Mesendoderm (in vitro differentiated cells): ENCODE results near the gene TADA1.

ENCODE experiments used
- DNase-seq: peaks from one replicate; pipeline ENCODE4 v3.0.0; 2013
- H2AK5ac ChIP-seq: 2 replicates; pipeline ENCODE4 v1.6.1; 2013; ENCODE audit warnings: low read length, inconsistent platforms
- H2BK120ac ChIP-seq: 2 replicates; pipeline ENCODE4 v1.6.1; 2013; ENCODE audit warnings: low read depth, mild to moderate bottlenecking, low read length, moderate library complexity, mixed read lengths
- H2BK15ac ChIP-seq: replicated peaks from 2 replicates; pipeline ENCODE4 v1.6.1; 2013; ENCODE audit warnings: low read depth, mild to moderate bottlenecking, moderate library complexity
- H2BK5ac ChIP-seq: 2 replicates; pipeline ENCODE4 v1.6.1; 2013; ENCODE audit warnings: low read length, inconsistent platforms
- H3K18ac ChIP-seq: 2 replicates; pipeline ENCODE4 v1.6.1; 2013; ENCODE audit warnings: mild to moderate bottlenecking, low read length, mixed read lengths
- H3K23ac ChIP-seq: one replicate; pipeline ENCODE4 v1.6.1; 2013; ENCODE audit warnings: low read length
- H3K27ac ChIP-seq: 2 replicates; pipeline ENCODE4 v1.5.1; 2013; ENCODE audit warnings: low read depth, mild to moderate bottlenecking, inconsistent platforms, low read length, moderate library complexity
- H3K27me3 ChIP-seq: 2 replicates; pipeline ENCODE4 v1.6.1; 2013; ENCODE audit warnings: low read length, control low read depth, mild to moderate bottlenecking, inconsistent platforms; ENCODE audit not compliant: insufficient read depth, poor library complexity
- H3K36me3 ChIP-seq: 2 replicates; pipeline ENCODE4 v1.6.1; 2013; ENCODE audit warnings: low read length, inconsistent platforms; ENCODE audit not compliant: control insufficient read depth, insufficient read depth
- H3K4ac ChIP-seq: one replicate; pipeline ENCODE4 v1.6.1; 2013; ENCODE audit warnings: low read depth, mild to moderate bottlenecking, low read length, moderate library complexity
- H3K4me1 ChIP-seq: 2 replicates; pipeline ENCODE4 v1.6.1; 2013; ENCODE audit warnings: low read depth, low read length, inconsistent platforms; ENCODE audit not compliant: control insufficient read depth
- H3K4me2 ChIP-seq: 2 replicates; pipeline ENCODE4 v1.6.1; 2013; ENCODE audit warnings: low read length
- H3K4me3 ChIP-seq: 2 replicates; pipeline ENCODE4 v1.5.1; 2013; ENCODE audit warnings: mild to moderate bottlenecking, low read length
- H3K56ac ChIP-seq: one replicate; pipeline ENCODE4 v1.6.1; 2013; ENCODE audit warnings: low read length
- H3K79me1 ChIP-seq: 2 replicates; pipeline ENCODE4 v1.6.1; 2013; ENCODE audit warnings: low read length, inconsistent platforms
- H3K79me2 ChIP-seq: 2 replicates; pipeline ENCODE4 v1.6.1; 2013; ENCODE audit warnings: mild to moderate bottlenecking, low read length; ENCODE audit not compliant: control insufficient read depth, insufficient read depth
- H3K9ac ChIP-seq: 2 replicates; pipeline ENCODE4 v1.6.1; 2013; ENCODE audit warnings: low read length, inconsistent platforms
- H4K5ac ChIP-seq: one replicate; pipeline ENCODE4 v1.6.1; 2013; ENCODE audit warnings: low read length
- H4K8ac ChIP-seq: one replicate; pipeline ENCODE4 v1.6.1; 2013; ENCODE audit warnings: low read depth, mild to moderate bottlenecking, control low read depth, low read length, moderate library complexity
- WGBS: extraction: QIAGEN DNeasy Blood & Tissue Kit; methylation state at CpG from one replicate; pipeline ENCODE4 v1.1.7; 2013; ENCODE audit warnings: low lambda C conversion rate, missing lambda C conversion rate; ENCODE audit not compliant: insufficient coverage; ENCODE audit errors: extremely low coverage; 5-methylcytosine and 5-hydroxymethylcytosine counted together

The TADA1 gene

DNA sequence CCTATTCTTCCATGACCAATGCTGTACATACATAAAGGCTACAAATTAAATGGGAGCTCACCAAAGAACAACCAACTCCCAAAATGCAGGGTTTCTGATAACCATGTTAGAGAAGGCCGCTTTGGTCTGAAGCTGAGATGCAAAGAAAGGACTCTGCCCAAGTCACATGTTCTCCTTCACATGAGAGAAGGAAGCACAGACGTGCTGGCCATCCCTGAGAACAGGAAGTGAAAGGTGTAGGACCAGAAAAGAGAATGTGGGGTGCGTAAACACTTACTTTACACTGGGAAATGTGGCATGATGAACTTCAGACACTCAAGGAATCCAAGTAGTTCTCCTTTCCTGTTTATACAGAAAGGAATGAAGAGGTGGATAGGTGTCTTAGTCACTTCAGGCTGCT lies 31.7 kb upstream of the TADA1 start:
- WGBS = no CpG with 5 or more reads among the region's 3 CpGs
- Histone ChIP-seq H4K8ac (no peak overlapping the region), H3K4me2 (no peak overlapping the region), H3K79me1 (no peaks in the 10 kb centered on the region), H3K4me1 (no peaks in the 10 kb centered on the region), H3K56ac (no peak overlapping the region), H3K27me3 (no peaks in the 10 kb centered on the region), H2BK15ac (no peak overlapping the region), H3K9ac (no peak overlapping the region), H3K4me3 (no peak overlapping the region), H2BK120ac (no peak overlapping the region), H3K4ac (no peak overlapping the region), H3K23ac (no peak overlapping the region), H3K79me2 (no peaks in the 10 kb centered on the region), H4K5ac (no peak overlapping the region), H3K27ac (no peak overlapping the region), H2AK5ac (no peak overlapping the region), H2BK5ac (no peak overlapping the region), H3K36me3 (no peaks in the 10 kb centered on the region), H3K18ac (no peak overlapping the region)
- no peak for DNase-seq

DNA sequence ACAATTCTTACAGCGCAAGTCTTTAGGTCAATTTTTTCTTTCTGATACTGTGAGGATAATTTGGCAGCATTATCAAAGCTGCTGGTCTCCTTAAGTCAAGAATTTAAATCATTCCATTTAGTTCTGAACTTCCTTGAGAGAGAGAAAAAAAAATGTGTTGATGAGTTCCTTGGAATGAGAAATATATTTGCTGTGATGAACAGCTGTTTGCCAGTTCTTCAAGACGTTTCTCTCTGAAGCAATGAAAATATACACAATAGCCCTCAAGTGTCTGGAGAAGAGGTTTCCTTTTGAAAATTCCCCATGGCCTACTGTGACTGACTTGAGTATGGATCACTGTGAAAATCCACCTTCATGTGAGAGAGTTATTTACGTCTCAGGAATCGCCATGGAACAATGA lies 31.0 kb upstream of the TADA1 start:
- Histone ChIP-seq H2BK15ac (no peak overlapping the region), H3K36me3 (no peaks in the 10 kb centered on the region), H2AK5ac (no peak overlapping the region), H4K8ac (no peak overlapping the region), H2BK5ac (no peak overlapping the region), H4K5ac (no peak overlapping the region), H3K79me2 (no peaks in the 10 kb centered on the region), H3K4ac (no peak overlapping the region), H3K27ac (no peak overlapping the region), H3K27me3 (no peaks in the 10 kb centered on the region), H3K23ac (no peak overlapping the region), H3K4me3 (no peak overlapping the region), H3K79me1 (no peaks in the 10 kb centered on the region), H2BK120ac (no peak overlapping the region), H3K4me2 (no peak overlapping the region), H3K9ac (no peak overlapping the region), H3K18ac (no peak overlapping the region), H3K4me1 (no peaks in the 10 kb centered on the region), H3K56ac (no peak overlapping the region)
- DNase-seq = no peak
- no CpG with 5 or more reads among the region's 4 CpGs for WGBS

DNA sequence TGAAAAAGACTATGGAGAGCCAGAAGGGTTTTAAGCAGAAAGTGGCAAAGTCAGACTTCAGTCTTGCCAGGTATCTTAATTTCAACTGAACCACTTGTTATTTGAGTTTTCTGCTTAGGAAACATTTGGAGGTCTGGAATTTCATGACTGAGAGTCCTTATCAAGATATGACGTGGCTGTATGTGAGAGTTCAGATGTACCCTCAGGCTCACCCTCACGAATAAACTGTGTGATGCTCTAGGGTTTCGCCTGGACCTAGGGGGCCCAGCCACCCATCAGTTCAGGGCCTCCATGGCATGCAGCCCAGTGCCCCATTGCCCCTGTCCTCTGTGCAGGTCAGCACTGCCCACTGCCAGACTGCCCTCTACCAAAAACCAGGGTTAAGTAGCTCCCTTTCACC lies 30.6 kb upstream of the TADA1 start:
- Histone ChIP-seq H3K4me2 (no peak overlapping the region), H4K8ac (no peak overlapping the region), H3K27ac (no peak overlapping the region), H3K4ac (no peak overlapping the region), H3K36me3 (no peaks in the 10 kb centered on the region), H3K18ac (no peak overlapping the region), H2BK120ac (no peak overlapping the region), H2BK5ac (no peak overlapping the region), H4K5ac (no peak overlapping the region), H3K79me1 (no peaks in the 10 kb centered on the region), H3K27me3 (no peaks in the 10 kb centered on the region), H3K56ac (no peak overlapping the region), H2BK15ac (no peak overlapping the region), H3K23ac (peak overlapping the region; percentile 70), H3K4me1 (no peaks in the 10 kb centered on the region), H3K79me2 (no peaks in the 10 kb centered on the region), H2AK5ac (no peak overlapping the region), H3K9ac (no peak overlapping the region), H3K4me3 (no peak overlapping the region)
- no peak for DNase-seq
- no CpG with 5 or more reads among the region's 3 CpGs for WGBS

GRCh38 chr1:166905900-166906299 lies 29.8 kb upstream of the TADA1 start:
- Histone ChIP-seq H3K4me1 (peaks cover 4% of the 10 kb centered on the region), H3K9ac (no peak overlapping the region), H2BK15ac (no peak overlapping the region), H3K18ac (no peak overlapping the region), H2AK5ac (no peak overlapping the region), H3K4ac (no peak overlapping the region), H3K79me2 (no peaks in the 10 kb centered on the region), H3K4me3 (no peak overlapping the region), H3K27me3 (no peaks in the 10 kb centered on the region), H4K5ac (no peak overlapping the region), H3K79me1 (no peaks in the 10 kb centered on the region), H4K8ac (no peak overlapping the region), H3K56ac (no peak overlapping the region), H2BK5ac (no peak overlapping the region), H3K36me3 (no peaks in the 10 kb centered on the region), H2BK120ac (no peak overlapping the region), H3K23ac (no peak overlapping the region), H3K4me2 (no peak overlapping the region), H3K27ac (no peak overlapping the region)
- no CpG with 5 or more reads among the region's 3 CpGs for WGBS
- no peak for DNase-seq

DNA sequence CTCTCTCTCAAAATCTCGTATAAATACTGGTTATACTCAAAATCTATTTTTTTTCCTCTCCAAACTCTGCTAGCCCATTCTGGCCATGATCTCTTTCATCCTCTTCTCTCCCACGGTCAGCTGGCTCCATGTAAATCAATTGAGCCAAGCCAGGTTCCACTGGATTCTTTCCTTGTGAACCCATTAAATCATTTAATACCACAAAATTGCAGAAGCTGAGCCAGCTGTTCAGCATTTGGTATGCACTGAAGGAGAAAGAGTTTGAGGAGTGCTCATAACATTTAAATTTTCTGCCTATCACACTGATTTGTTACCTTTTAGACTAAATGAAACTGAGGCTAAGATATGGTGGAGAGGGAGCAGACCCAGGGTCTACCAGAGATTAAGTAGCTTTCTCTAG lies 29.1 kb upstream of the TADA1 start:
- no peak overlapping the region for H4K8ac ChIP-seq

DNA sequence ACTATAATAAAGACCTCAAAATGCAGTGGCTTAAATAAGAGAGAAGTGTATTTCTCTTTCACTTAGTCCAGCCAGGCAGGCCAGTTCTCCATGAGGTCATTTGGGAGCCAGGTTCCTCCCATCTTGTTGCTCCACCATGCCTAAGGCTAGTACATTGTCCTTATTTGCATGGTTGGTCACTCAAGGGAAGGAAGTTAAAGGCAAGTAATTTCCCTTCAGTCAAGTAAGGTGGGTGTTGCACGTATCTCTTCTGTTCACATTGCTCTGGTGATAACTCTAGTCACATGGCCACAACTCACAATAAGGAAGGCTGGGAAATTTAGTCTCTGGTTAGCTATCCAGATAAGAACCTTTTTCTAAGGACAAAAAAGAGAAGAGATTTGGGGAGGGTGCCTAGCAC lies 27.2 kb upstream of the TADA1 start:
- H3K36me3 ChIP-seq = no peaks in the 10 kb centered on the region
- H4K5ac ChIP-seq = no peak overlapping the region
- H3K27me3 ChIP-seq = no peaks in the 10 kb centered on the region
- H3K4me2 ChIP-seq = no peak overlapping the region
- H3K4ac ChIP-seq = no peak overlapping the region
- H3K4me1 ChIP-seq = peaks cover 4% of the 10 kb centered on the region
- no peak overlapping the region for H4K8ac ChIP-seq
- no peak overlapping the region for H3K56ac ChIP-seq
- WGBS = no CpG with 5 or more reads among the region's 1 CpG
- H2BK120ac ChIP-seq = no peak overlapping the region
- no peak overlapping the region for H3K4me3 ChIP-seq
- H3K79me1 ChIP-seq = no peaks in the 10 kb centered on the region
- H3K18ac ChIP-seq = no peak overlapping the region
- no peak overlapping the region for H3K27ac ChIP-seq
- no peak overlapping the region for H2BK15ac ChIP-seq
- H3K79me2 ChIP-seq = no peaks in the 10 kb centered on the region
- no peak overlapping the region for H2BK5ac ChIP-seq
- H3K9ac ChIP-seq = no peak overlapping the region
- H2AK5ac ChIP-seq = no peak overlapping the region
- no peak overlapping the region for H3K23ac ChIP-seq
- no peak for DNase-seq

More for the DNA sequence above, 29.1 kb upstream of the TADA1 start:
- H2BK15ac ChIP-seq = no peak overlapping the region
- H4K5ac ChIP-seq = no peak overlapping the region
- H3K4me3 ChIP-seq = no peak overlapping the region
- H3K9ac ChIP-seq = no peak overlapping the region
- no peak overlapping the region for H3K4ac ChIP-seq
- H3K18ac ChIP-seq = no peak overlapping the region
- DNase-seq = no peak
- peaks cover 4% of the 10 kb centered on the region for H3K4me1 ChIP-seq
- 100% methylated on average over 1 of the region's 2 CpGs for WGBS
- no peak overlapping the region for H2AK5ac ChIP-seq
- H3K27me3 ChIP-seq = no peaks in the 10 kb centered on the region
- H3K79me2 ChIP-seq = no peaks in the 10 kb centered on the region
- no peak overlapping the region for H3K56ac ChIP-seq
- H3K27ac ChIP-seq = no peak overlapping the region
- H2BK5ac ChIP-seq = no peak overlapping the region
- H3K23ac ChIP-seq = no peak overlapping the region
- H3K36me3 ChIP-seq = no peaks in the 10 kb centered on the region
- H3K4me2 ChIP-seq = no peak overlapping the region
- H2BK120ac ChIP-seq = no peak overlapping the region
- H3K79me1 ChIP-seq = no peaks in the 10 kb centered on the region
